GM21723 (cell line): Measurements from ENCODE around the gene HOXD10.

Experiments
- ATAC-seq: cut with Tn5 transposase; IDR thresholded peaks from one replicate; pipeline ENCODE4 v1.9.1; 2021; ENCODE audit warnings: mild to moderate bottlenecking, moderate library complexity; ENCODE audit not compliant: unreplicated experiment

Gene HOXD10

GRCh38 chr2:176132205-176133171, 15.9 kb downstream of the HOXD10 start:
- no peak for ATAC-seq

DNA sequence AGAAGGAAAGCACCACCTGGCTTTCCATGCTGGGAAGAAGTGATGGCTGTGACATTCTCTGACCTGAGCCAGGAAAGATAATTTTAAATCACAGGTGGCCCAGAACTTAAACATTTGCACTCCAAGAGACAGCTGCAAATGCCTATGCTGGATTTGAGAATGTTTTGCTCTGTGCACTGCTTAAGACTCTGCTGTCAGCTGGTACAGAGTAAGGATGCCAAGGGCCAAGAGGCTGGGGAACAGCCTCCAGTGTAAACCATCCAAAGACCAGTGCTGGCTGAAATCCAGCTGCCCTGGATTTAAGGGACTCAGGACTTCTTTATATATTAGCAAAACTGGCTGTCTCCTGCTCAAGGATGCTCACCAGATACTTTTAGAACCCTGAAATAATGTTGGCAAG, 16.8 kb downstream of the HOXD10 start:
- ATAC-seq = no peak

DNA sequence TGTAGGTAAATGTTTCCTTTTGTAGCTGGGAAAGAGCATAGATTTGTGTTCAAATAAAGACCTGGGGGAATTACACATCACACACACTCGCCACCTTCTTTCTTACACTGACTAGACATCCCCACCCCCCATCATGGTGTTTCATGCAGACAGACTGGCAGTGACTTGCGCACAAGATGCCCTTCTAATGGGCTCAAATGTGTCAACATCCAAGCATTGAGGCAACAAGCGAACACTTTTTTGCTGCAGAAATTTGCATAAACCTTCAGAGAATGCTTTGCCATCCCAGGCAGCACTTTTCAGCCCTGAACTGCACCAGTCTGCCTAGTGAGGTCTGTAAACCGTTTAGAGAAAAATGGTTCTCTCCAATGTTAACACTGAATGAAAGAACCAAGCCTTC, 17.5 kb downstream of the HOXD10 start:
- ATAC-seq = no peak

- no peak for ATAC-seq
These were observed 18.5 kb downstream of the HOXD10 start for GRCh38 chr2:176135035-176135440.

GRCh38 chr2:176136374-176137251, 20.0 kb downstream of the HOXD10 start:
- no peak for ATAC-seq

DNA sequence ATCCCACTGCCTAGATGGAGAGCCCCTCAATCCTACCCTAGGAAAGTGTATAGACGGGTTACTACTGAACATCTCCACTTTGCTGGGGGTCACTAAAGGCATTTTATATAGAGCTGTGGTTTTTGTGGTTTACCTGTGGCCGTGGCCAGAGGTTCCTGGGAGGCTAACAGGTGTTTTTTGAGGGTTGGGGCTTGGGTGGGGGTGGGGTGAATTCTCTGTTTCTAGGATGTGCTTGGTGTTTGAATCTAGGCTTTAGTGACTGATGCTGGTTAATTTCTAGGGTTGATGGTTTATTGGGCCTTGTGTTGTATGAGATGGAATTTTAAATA, 20.6 kb downstream of the HOXD10 start:
- no peak for ATAC-seq

DNA sequence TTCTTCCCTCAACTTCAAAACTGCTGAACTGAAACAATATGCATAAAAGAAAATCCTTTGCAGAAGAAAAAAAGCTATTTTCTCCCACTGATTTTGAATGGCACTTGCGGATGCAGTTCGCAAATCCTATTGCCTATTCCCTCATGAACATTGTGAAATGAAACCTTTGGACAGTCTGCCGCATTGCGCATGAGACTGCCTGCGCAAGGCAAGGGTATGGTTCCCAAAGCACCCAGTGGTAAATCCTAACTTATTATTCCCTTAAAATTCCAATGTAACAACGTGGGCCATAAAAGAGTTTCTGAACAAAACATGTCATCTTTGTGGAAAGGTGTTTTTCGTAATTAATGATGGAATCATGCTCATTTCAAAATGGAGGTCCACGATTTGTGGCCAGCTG, 21.3 kb downstream of the HOXD10 start:
- ATAC-seq = no peak

DNA sequence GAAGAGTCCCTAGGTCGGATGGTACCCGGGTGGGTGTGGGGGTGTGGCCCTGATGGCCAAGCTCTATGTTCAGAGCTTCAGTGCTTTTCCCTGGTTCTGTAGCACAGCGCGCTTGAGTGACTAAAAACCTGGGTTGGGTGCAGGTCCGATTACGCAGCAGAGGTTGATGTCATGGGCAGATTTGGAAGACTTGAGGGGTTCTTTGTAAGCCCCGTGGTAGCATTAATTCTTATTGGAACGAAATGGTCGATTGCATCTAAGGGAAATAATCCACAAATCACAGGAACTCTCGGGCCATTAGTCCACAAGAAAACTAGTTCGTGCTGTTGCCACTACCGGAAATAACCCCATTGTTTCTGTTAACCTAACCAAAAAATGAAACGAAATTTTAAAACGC, 21.9 kb downstream of the HOXD10 start:
- no peak for ATAC-seq

DNA sequence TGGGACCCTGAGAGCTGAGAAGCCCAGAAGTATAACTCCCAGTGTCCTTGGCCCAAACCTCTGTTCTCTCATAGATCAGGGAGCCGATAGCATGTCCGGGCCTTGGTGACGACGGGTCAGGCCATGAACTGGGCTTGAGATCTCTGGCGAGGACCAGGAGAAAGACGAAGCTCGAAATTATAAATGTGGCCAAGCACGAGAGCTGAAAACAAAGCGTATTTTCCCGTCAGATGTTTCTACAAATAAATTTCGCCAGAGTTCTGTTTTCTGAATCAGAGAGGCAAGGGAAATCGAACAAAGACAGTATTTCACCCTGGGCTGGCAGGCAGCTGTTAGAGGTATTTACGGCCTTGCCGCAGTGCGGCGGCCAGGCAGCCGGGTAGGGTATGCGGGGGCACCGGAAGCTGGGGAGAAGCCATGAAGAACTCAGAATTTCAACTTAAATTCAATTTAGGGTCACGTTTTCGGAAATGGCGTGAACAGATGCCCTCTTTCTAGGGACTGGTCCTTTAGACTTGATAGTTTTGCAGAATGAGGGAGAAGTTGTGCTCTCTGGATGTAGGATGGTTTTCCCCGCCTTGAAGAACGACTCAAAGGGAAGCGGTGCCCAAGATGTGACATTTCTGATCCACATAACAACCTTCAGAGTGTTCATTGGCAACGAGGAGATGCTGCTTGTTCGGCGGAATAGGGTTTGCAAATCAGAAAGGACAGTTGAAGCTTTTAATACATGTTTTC, 22.5 kb downstream of the HOXD10 start:
- no peak for ATAC-seq

GRCh38 chr2:176139661-176140512, 23.3 kb downstream of the HOXD10 start:
- no peak for ATAC-seq

- peak; percentile 98 for ATAC-seq
These were observed 24.1 kb downstream of the HOXD10 start for GRCh38 chr2:176140513-176141317.

DNA sequence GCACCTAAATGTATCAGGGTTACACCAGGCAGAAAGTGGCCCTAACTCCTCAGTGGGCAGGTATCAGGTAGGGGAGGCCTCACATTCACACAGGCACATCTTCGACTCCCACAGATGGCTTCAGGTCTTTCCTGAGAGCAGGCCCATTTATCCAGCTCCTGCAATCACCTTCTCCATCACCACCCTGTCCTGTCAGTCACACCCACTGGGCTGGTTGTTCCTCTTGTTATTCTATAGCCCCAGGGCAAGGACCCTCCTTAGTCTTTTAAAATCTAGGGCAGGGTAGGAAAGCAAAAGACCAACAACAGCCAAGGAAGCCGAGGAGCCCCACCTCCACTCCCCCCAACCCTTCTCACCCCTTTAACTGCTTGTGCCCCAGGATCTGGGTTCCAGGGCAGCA, 25.7 kb downstream of the HOXD10 start:
- no peak for ATAC-seq

GRCh38 chr2:176145085-176145969, 28.7 kb downstream of the HOXD10 start:
- ATAC-seq = no peak

DNA sequence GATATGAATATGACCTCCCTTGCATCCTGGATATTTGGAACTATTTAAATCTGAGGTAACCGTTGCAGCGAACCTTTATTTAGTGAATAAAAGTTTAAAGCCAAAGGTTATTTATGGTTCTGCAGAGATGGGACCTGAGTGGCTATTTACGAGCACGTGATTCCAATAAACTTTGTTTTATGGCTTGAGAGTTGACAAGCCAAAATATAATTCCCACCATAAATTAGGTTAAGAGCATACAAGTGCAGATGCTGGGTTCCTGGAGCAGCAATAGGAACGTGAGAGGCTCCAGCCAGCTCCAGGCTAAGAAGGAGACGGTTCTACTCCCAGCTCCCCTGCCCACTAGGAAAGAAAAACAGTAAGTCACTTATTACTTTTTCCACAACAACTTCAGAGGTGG, 29.5 kb downstream of the HOXD10 start:
- no peak for ATAC-seq

GRCh38 chr2:176146645-176147044, 30.1 kb downstream of the HOXD10 start:
- ATAC-seq = no peak

GRCh38 chr2:176147210-176147799, 30.7 kb downstream of the HOXD10 start:
- no peak for ATAC-seq

DNA sequence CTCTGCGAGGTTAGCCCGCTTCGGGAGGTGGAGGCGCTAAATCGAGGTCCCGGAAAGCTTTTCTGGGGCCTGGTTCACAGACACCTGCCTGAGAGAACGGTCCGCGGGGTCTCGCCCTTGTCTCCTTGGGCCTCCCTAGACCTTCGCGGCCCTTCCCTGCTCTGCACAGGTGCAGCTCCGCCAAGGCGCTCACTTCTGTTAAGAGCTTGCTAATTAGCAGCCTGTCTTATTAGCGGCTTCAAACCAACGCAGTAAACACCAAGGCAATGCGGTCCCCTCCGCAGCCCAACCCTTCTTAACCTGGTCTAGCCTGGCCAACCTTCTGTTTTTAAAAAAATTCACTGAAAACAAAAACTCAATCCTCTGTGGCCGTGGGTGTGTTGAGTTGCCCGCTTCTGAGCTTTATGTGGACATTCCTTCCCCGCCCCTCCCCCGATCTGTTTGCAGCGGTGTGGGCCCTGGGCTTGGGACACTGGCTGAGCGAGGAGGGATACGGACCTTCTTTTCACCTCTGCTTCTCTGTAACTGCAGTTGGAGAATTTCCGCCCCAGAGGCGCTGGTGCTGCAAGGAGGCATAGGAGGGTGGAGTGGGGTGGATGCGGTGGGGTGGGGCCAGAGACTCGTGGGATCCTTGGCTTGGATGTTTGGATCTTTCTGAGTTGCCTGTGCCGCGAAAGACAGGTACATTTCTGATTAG, 31.4 kb downstream of the HOXD10 start:
- no peak for ATAC-seq
